Calu3 (cell line): Measurements from ENCODE around the gene SLC30A5. TPM values are rescaled to one million over a fixed set of nuclear protein-coding genes. Genes with fewer than 3 reads are reported as not detected.
"Not testable (repeated sequence)": the region's sequence is repeated elsewhere in the genome, so short reads cannot be mapped to it uniquely, and the experiment has no call there.

ENCODE experiments used
- BruUV-seq: library from RNA; stranded (reverse); fragments of 400-500 nt; replicated peaks from 2 replicates; lab custom pipeline; 2021; lab: Mats Ljungman, UMichigan
- CTCF ChIA-PET: fragments of 300-600 bp; sonication (Branson Sonifier 250); formaldehyde crosslinking; loops from one replicate; lab custom pipeline; 2022; ENCODE audit warnings: antibody characterized with exemption; lab: Charles Lee
- DNase-seq: peaks from one replicate; pipeline ENCODE4 v3.0.0; 2022
- H3K27ac Mint-ChIP-seq: one replicate; pipeline ENCODE4 v1.8.0; 2022; ENCODE audit warnings: mixed read lengths; ENCODE audit not compliant: unreplicated experiment
- H3K27me3 Mint-ChIP-seq: one replicate; pipeline ENCODE4 v1.8.0; 2022; ENCODE audit warnings: mixed read lengths; ENCODE audit not compliant: unreplicated experiment
- H3K36me3 Mint-ChIP-seq: one replicate; pipeline ENCODE4 v1.8.0; 2022; ENCODE audit warnings: mild to moderate bottlenecking, moderate library complexity, mixed read lengths; ENCODE audit not compliant: insufficient read depth, unreplicated experiment
- H3K4me1 Mint-ChIP-seq: one replicate; pipeline ENCODE4 v1.8.0; 2022; ENCODE audit warnings: mild to moderate bottlenecking, low read depth, mixed read lengths; ENCODE audit not compliant: unreplicated experiment
- H3K4me3 Mint-ChIP-seq: one replicate; pipeline ENCODE4 v1.8.0; 2022; ENCODE audit warnings: mild to moderate bottlenecking, low read depth, moderate library complexity, mixed read lengths; ENCODE audit not compliant: unreplicated experiment
- H3K9me3 Mint-ChIP-seq: one replicate; pipeline ENCODE4 v1.8.0; 2022; ENCODE audit warnings: low read depth, mixed read lengths; ENCODE audit not compliant: unreplicated experiment
- CTCF ChIP-seq: fragments of 200-600 bp; IDR thresholded peaks from one replicate; pipeline ENCODE4 v1.8.0; 2022; ENCODE audit warnings: antibody characterized with exemption; ENCODE audit not compliant: unreplicated experiment
- intact Hi-C: fragments of 100-400 bp; cut with micrococcal nuclease; formaldehyde crosslinking; loops from one replicate; pipeline ENCODE4 v1.10.0; 2022; ENCODE audit not compliant: unreplicated experiment
- total RNA-seq: library from RNA; stranded (reverse); gene quantifications from 2 replicates; pipeline ENCODE4 v1.2.3, GENCODE V29; 2022

The SLC30A5 gene
- total RNA-seq, 1 experiment from 2014 or later: 51.0 TPM

GRCh38 chr5:69103521-69103920 lies 9.7 kb downstream of the SLC30A5 start:
- BruUV-seq: no TSS peak
- no peak for TF ChIP-seq CTCF
- no peaks in the 10 kb centered on the region for H3K4me1 Mint-ChIP-seq
- no peak overlapping the region for H3K27ac Mint-ChIP-seq
- H3K4me3 Mint-ChIP-seq: no peak overlapping the region
- no peak for DNase-seq
- CTCF ChIA-PET: no interaction called here
- H3K36me3 Mint-ChIP-seq: peaks cover 28% of the 10 kb centered on the region
- intact Hi-C loops: no loop called here
- no peaks in the 10 kb centered on the region for H3K9me3 Mint-ChIP-seq
- H3K27me3 Mint-ChIP-seq: no peaks in the 10 kb centered on the region

GRCh38 chr5:69105996-69106906 lies 12.4 kb downstream of the SLC30A5 start:
- no peak for TF ChIP-seq CTCF
- no TSS peak for BruUV-seq
- H3K4me1 Mint-ChIP-seq: no peaks in the 10 kb centered on the region
- CTCF ChIA-PET: no interaction called here
- no peaks in the 10 kb centered on the region for H3K27me3 Mint-ChIP-seq
- no peak overlapping the region for H3K27ac Mint-ChIP-seq
- no peak overlapping the region for H3K4me3 Mint-ChIP-seq
- intact Hi-C loops: no loop called here
- no peaks in the 10 kb centered on the region for H3K9me3 Mint-ChIP-seq
- peaks cover 32% of the 10 kb centered on the region for H3K36me3 Mint-ChIP-seq
- DNase-seq: no peak

DNA sequence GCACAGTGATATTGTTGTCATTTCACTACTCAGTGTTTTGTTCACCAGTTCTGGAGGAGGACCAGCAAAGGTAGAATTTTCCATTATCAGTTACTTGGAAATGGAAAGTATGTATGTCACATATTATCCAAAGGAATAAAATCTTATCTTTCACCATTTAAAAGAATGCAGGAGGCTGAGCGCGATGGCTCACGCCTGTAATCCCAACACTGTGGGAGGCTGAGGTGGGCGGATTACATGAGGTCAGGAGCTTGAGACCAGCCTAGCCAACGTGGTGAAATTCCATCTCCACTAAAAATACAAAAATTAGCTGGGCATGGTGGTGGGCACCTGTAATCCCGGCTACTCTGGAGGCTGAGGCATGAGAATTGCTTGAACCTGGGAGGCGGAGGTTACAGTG lies 14.6 kb downstream of the SLC30A5 start:
- CTCF ChIA-PET: interaction anchor here (0.7 kb wide), 1 partner anchor 15 kb away, joined by 3 read pairs; the partner anchor contains the start of gene SLC30A5
- intact Hi-C loops, H3K9me3 Mint-ChIP-seq, H3K27ac Mint-ChIP-seq, H3K27me3 Mint-ChIP-seq, DNase-seq, H3K4me3 Mint-ChIP-seq, H3K4me1 Mint-ChIP-seq, BruUV-seq: not testable (repeated sequence)
- H3K36me3 Mint-ChIP-seq: peaks cover 29% of the 10 kb centered on the region

DNA sequence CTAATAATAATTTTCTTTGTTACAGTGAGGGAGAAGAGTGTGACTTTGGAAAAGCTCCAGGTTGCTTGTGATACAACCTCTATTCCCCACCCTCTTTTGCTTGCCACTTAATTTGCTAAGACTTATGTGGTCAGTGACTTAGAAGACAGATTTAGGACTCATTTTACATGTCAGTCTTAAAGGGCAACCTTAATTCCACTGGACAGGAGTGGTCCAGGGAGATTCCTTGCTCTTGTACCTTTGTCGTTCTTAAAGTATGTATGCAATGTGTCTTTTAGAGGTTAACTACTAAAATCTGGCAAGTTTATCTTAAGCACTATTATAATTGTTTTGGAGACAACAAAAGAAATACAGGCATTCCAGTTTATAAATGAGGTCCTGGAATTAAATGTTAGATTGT lies 20.0 kb downstream of the SLC30A5 start:
- H3K9me3 Mint-ChIP-seq: no peaks in the 10 kb centered on the region
- no peak overlapping the region for H3K27ac Mint-ChIP-seq
- CTCF ChIA-PET: no interaction called here
- H3K27me3 Mint-ChIP-seq: no peaks in the 10 kb centered on the region
- BruUV-seq: no TSS peak
- no peak overlapping the region for H3K4me3 Mint-ChIP-seq
- intact Hi-C loops: no loop called here
- peaks cover 25% of the 10 kb centered on the region for H3K36me3 Mint-ChIP-seq
- DNase-seq: no peak
- H3K4me1 Mint-ChIP-seq: no peaks in the 10 kb centered on the region
- TF ChIP-seq CTCF: no peak

DNA sequence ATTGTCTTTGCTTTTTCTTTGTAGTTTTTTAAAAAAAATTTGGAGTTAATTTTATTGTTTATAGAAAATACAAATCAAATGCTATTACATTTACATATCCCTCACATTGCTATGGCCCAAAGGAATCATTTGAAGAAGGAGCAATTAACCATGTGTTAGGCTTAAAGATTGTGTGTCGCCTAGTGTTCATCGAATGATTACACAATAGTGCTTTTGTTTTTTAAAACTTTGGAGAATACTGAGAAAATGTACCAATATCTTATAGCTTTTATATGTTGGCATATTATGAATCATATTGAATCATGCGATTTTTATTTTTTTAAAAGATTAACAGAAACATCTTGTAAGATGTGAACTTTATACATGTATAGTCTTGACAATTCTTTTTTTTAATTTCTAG lies 21.7 kb downstream of the SLC30A5 start:
- Mint-ChIP-seq H3K4me1 (no peaks in the 10 kb centered on the region), H3K4me3 (no peak overlapping the region), H3K36me3 (peaks cover 34% of the 10 kb centered on the region), H3K9me3 (no peaks in the 10 kb centered on the region), H3K27me3 (no peaks in the 10 kb centered on the region), H3K27ac (no peak overlapping the region)
- no peak for TF ChIP-seq CTCF
- no peak for DNase-seq
- intact Hi-C loops: no loop called here
- BruUV-seq: no TSS peak
- CTCF ChIA-PET: no interaction called here
